ENCODE measurements around the gene DDA1. TPM values are rescaled to one million over a fixed set of nuclear protein-coding genes. Genes with fewer than 3 reads are reported as not detected.

The DDA1 gene
- total RNA-seq, 1 donor from 2014 or later = 38.7 TPM

DNA sequence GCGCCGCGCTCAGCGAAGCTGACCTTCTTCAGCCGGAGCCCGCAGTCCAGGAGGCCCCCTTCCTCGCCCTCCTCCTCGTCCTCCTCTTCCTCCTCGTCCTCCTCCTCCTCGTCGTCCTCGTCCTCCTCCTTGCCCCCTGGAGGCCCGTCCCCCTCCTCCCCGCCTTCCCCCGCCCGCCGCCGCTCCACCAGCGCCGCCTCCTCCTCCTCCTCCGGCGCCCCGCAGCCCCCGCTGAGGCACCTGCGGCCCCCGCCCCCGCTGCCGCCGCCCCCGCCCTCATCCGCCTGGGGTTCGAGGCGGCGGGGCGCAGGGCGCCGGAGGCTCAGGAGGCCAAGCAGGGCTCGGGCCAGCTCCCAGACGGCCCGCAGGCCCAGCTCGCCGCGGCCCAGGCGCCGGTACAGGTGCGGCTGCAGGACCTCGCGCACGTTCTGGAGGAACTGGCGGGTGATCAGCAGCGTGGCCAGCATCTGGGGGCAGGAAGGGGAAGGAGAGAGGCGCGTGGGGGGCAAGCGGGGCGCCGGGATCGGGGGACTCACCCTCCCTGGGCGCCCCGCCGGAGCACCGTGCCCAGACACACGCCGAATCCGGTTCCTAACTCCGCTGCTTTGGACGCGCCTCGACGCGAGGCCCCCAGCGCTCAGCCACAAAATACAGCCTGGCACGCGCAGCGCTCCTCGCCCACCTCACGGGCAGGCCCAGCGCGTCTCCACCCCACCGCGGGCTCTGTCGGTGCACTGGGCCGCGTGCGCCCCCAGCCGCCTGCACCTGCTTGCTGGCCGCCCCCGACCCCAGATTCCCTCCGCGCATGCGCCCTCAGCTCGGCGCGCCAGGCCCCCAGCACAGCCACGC lies 19.4 kb downstream of the DDA1 start:
- TF ChIP-seq, protein P1, sequence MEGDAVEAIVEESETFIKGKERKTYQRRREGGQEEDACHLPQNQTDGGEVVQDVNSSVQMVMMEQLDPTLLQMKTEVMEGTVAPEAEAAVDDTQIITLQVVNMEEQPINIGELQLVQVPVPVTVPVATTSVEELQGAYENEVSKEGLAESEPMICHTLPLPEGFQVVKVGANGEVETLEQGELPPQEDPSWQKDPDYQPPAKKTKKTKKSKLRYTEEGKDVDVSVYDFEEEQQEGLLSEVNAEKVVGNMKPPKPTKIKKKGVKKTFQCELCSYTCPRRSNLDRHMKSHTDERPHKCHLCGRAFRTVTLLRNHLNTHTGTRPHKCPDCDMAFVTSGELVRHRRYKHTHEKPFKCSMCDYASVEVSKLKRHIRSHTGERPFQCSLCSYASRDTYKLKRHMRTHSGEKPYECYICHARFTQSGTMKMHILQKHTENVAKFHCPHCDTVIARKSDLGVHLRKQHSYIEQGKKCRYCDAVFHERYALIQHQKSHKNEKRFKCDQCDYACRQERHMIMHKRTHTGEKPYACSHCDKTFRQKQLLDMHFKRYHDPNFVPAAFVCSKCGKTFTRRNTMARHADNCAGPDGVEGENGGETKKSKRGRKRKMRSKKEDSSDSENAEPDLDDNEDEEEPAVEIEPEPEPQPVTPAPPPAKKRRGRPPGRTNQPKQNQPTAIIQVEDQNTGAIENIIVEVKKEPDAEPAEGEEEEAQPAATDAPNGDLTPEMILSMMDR (conservative IDR thresholded peaks at IDR 0.05) = no peak
- Mint-ChIP-seq H3K4me1 (ENCODE audit: unreplicated experiment) (peaks cover 6% of the 10 kb centered on the region), H3K36me3 (peaks cover 9% of the 10 kb centered on the region), H3K27ac (no peak overlapping the region), H3K27me3 (peaks cover 10% of the 10 kb centered on the region), H3K9me3 (no peaks in the 10 kb centered on the region), H3K4me3 (peak overlapping the region; percentile 60)
- DNase-seq (ENCODE audit: extremely low spot score, unreplicated experiment) = no peak

DNA sequence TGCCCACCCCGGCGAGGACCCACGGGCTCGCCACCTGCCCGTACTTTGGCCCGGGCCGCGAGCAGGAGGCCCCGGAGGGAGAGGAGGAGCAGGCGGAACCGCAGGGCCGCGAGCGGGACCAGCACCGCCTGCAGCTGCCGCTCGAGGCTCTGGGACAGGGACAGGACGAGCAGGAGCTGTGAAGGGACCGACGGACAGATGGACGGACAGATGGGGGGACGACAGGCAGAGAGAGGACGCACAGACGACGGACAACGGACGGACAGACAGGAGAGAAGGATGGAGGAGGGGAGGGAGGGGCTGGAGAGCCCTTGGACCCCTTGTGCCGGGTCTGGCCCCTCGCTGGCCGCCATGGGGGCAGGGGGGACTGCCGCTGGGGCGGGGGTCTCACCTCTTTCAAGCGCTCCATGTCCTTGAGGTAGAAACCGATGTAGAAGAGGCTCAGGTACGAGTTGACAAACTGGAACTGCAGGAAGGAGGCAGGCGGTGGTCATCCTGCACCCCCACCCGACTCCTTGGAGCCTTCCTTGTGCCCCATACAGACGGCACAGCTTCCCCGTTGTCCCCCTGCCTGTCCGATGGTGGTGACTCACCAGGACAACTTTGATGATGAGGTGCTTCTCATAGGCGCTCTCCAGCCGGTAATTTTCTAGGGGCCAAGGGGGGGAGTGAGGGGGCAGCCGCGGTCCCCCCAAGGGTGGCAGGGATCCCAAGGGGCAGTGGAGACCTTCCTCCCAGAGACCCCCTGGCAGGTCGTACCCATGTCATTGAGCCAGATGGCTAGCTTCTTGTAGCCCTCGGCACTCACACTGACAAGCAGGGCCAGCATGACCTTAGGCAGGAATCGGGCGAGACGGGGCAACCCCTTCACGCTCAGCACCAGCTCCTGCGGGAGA lies 20.3 kb downstream of the DDA1 start:
- Mint-ChIP-seq H3K27me3 (peaks cover 10% of the 10 kb centered on the region), H3K36me3 (peaks cover 9% of the 10 kb centered on the region), H3K4me3 (peak overlapping the region; percentile 41), H3K4me1 (ENCODE audit: unreplicated experiment) (peaks cover 9% of the 10 kb centered on the region), H3K27ac (peak overlapping the region; percentile 39), H3K9me3 (no peaks in the 10 kb centered on the region)
- no peak for DNase-seq (ENCODE audit: extremely low spot score, unreplicated experiment)
- TF ChIP-seq, protein P1 (conservative IDR thresholded peaks at IDR 0.05) = no peak

DNA sequence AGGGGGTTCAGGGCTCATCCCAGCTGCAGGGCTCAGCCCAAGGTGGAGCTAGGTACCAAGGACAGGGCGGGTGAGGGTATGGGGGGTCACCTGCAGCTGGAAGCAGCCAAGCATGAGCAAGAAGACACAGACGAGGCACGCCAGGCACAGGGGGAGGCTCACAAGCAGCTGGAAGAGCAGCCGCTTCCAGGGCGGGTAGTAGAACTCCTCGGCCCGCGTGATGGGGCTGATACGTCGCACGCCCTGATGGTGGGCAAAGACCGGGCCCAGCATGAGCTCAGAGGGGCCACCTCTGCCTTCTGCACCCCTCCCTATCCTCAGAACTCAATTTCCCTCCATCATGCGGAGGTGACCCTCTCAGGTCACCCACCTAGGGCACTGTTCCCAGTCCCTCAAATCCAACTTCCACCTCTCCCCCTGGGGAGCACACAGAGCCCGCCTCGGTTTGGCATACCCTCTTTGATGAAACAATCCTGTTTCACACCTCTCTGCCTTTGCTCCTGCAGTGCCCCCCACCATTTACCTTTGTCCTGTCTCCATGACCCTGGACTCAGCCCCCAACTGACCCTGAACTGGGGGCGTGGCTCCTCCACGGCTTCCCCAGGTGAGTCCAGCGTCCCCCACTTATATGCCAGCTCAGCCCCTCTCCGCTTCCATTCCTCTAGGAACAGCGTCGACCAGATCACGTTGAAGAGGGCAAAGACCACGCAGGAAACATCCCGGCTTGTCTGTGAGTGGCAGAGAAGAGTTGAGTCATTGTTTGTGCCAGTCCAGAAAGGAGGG lies 21.1 kb downstream of the DDA1 start:
- no peak for DNase-seq (ENCODE audit: extremely low spot score, unreplicated experiment)
- peak overlapping the region; percentile 11 for H3K27ac Mint-ChIP-seq
- H3K4me3 Mint-ChIP-seq = peak overlapping the region; percentile 43
- TF ChIP-seq, protein P1 (conservative IDR thresholded peaks at IDR 0.05) = no peak
- H3K4me1 Mint-ChIP-seq (ENCODE audit: unreplicated experiment) = peaks cover 16% of the 10 kb centered on the region
- H3K9me3 Mint-ChIP-seq = no peaks in the 10 kb centered on the region
- peaks cover 13% of the 10 kb centered on the region for H3K27me3 Mint-ChIP-seq
- peaks cover 9% of the 10 kb centered on the region for H3K36me3 Mint-ChIP-seq

DNA sequence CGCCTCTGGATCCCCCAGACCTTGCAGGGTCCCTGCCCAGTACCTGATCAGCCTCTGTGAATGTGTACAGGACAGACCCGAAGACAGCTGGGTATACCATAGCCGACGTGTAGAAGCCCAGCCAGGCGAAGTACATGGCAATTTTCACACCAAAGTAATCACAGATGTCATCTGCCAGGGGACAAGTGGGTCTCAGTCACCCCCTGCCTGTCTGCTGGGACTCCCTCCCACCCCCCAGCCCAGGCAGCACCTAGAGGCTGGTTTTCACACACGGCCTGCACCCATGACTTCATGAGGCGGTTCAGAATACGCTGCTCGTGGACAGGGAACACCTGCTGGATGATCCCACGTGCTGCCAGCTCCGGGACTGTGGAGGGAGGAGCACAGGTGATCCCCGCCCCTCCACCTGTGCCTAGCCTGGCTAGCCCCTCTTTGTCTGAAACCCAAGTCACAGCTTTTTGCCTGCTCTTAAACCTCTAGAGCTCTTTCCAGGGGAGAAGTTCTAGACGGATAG lies 21.7 kb downstream of the DDA1 start:
- peaks cover 9% of the 10 kb centered on the region for H3K36me3 Mint-ChIP-seq
- DNase-seq (ENCODE audit: extremely low spot score, unreplicated experiment) = no peak
- H3K27ac Mint-ChIP-seq = peak overlapping the region; percentile 21
- TF ChIP-seq, protein P1 (conservative IDR thresholded peaks at IDR 0.05) = no peak
- H3K4me1 Mint-ChIP-seq (ENCODE audit: unreplicated experiment) = peaks cover 16% of the 10 kb centered on the region
- H3K27me3 Mint-ChIP-seq = peaks cover 13% of the 10 kb centered on the region
- H3K9me3 Mint-ChIP-seq = no peaks in the 10 kb centered on the region
- peak overlapping the region; percentile 43 for H3K4me3 Mint-ChIP-seq

DNA sequence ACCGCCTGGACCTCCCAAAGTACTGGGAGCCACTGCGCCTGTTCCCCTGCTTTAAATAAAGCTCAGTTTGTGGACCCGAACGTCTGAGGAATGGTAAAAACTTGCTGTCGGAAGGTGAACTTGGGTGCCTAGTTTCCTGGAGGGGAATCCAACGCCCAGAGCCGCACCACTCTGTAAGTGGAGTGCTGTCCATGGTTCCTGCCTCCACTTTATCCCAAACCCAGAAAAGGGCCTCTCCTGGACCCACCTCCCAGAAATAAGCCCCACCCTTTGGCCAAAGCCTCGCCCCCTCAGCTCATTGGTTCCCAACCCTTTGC lies 23.0 kb downstream of the DDA1 start:
- TF ChIP-seq, protein P1 (conservative IDR thresholded peaks at IDR 0.05) = no peak
- peak overlapping the region; percentile 67 for H3K4me3 Mint-ChIP-seq
- H3K4me1 Mint-ChIP-seq (ENCODE audit: unreplicated experiment) = peaks cover 19% of the 10 kb centered on the region
- peak overlapping the region; percentile 53 for H3K27ac Mint-ChIP-seq
- H3K36me3 Mint-ChIP-seq = peaks cover 9% of the 10 kb centered on the region
- peaks cover 13% of the 10 kb centered on the region for H3K27me3 Mint-ChIP-seq
- no peaks in the 10 kb centered on the region for H3K9me3 Mint-ChIP-seq
- DNase-seq (ENCODE audit: extremely low spot score, unreplicated experiment) = no peak

Data from type B pancreatic cell (in vitro differentiated cells).